Spleen (tissue), 11 donors: ENCODE results near the gene AGXT2. TPM values are rescaled to one million over a fixed set of nuclear protein-coding genes. Genes with fewer than 3 reads are reported as not detected.
"Not testable (repeated sequence)": the region's sequence is repeated elsewhere in the genome, so short reads cannot be mapped to it uniquely, and the experiment has no call there.

ENCODE experiments used
- DNase-seq: peaks from one replicate; pipeline ENCODE4 v3.0.0-alpha.2; 2020
- H3K27ac ChIP-seq, 8 donors: fragments of 200-600 bp; sonication (generic) in 7 of 8; 1 replicate in 4 of 8; 2 replicates in 4 of 8; pipeline versions ENCODE4 v1.5.0 to v1.8.0; 2016 to 2021; ENCODE audit warnings: inconsistent platforms in 4 of 8, mild to moderate bottlenecking in 4 of 8, moderate library complexity in 1 of 8
- H3K27me3 ChIP-seq, 7 donors: fragments of 200-600 bp; sonication (generic) in 6 of 7; replicated peaks in 1 of 7; 1 replicate in 4 of 7; 2 replicates in 3 of 7; pipeline versions ENCODE4 v1.5.0 to v1.8.0; 2016 to 2021; ENCODE audit warnings: inconsistent platforms in 3 of 7, mild to moderate bottlenecking in 1 of 7
- H3K36me3 ChIP-seq, 6 donors: fragments of 200-600 bp; sonication (generic) in 5 of 6; 1 replicate in 4 of 6; 2 replicates in 2 of 6; pipeline versions ENCODE4 v1.5.0 to v1.8.0; 2016 to 2021; ENCODE audit warnings: inconsistent platforms in 2 of 6
- H3K4me1 ChIP-seq, 6 donors: fragments of 200-600 bp; sonication (generic) in 5 of 6; 1 replicate in 3 of 6; 2 replicates in 3 of 6; pipeline versions ENCODE4 v1.5.0 to v1.8.0; 2016 to 2021; ENCODE audit warnings: inconsistent platforms in 3 of 6
- H3K4me3 ChIP-seq, 8 donors: fragments of 200-600 bp; sonication (generic) in 7 of 8; 1 replicate in 4 of 8; 2 replicates in 4 of 8; pipeline versions ENCODE4 v1.5.0 to v1.8.0; 2016 to 2021; ENCODE audit warnings: inconsistent platforms in 4 of 8, mild to moderate bottlenecking in 4 of 8, moderate library complexity in 2 of 8
- H3K9me3 ChIP-seq, 8 donors: fragments of 200-600 bp; sonication (generic) in 7 of 8; 1 replicate in 4 of 8; 2 replicates in 4 of 8; pipeline versions ENCODE4 v1.5.0 to v1.8.0; 2016 to 2021; ENCODE audit warnings: inconsistent platforms in 4 of 8
- CTCF ChIP-seq, 11 experiments: fragments of 200-600 bp in 7 of 11; fragments of 450-650 bp in 4 of 11; sonication (generic) in 4 of 11; IDR thresholded peaks in 8 of 11; conservative IDR thresholded peaks in 3 of 11; 1 replicate in 7 of 11; 2 replicates in 4 of 11; pipeline versions ENCODE4 v1.4.0 to v1.8.0; 2016 to 2021; ENCODE audit warnings: antibody characterized with exemption in 11 of 11, inconsistent platforms in 4 of 11, mild to moderate bottlenecking in 1 of 11
- POLR2A ChIP-seq, 3 donors: fragments of 450-650 bp; IDR thresholded peaks; one replicate each; pipeline ENCODE4 v1.5.1; 2017; ENCODE audit warnings: antibody characterized with exemption in 3 of 3, mild to moderate bottlenecking in 1 of 3
- POLR2AphosphoS5 ChIP-seq, 3 donors: sonication (generic); formaldehyde crosslinking; IDR thresholded peaks; one replicate each; pipeline ENCODE4 v1.5.1; 2017; ENCODE audit warnings: antibody characterized with exemption in 3 of 3
- WGBS, 5 donors: extraction: QIAGEN DNeasy Blood & Tissue Kit in 3 of 5; methylation state at CpG; one replicate each; pipeline versions ENCODE4 v1.1.5 to v1.1.7; 2013 to 2018; 5-methylcytosine and 5-hydroxymethylcytosine counted together
- intact Hi-C: fragments of 100-400 bp; cut with DNase I; formaldehyde crosslinking; loops from one replicate; pipeline ENCODE4 v1.15.0; 2023; ENCODE audit warnings: low total_unique reads
- polyA plus RNA-seq, 3 donors: library from polyadenylated mRNA; stranded (reverse); fragments of 200-250 nt; gene quantifications; one replicate each; pipeline ENCODE4 v1.2.1, GENCODE V29; 2013
- total RNA-seq, 7 donors: library from RNA; depleted of rRNA in 3 of 7; stranded (reverse); fragments of >200 nt in 3 of 7; fragmentation: NEBNext Ultra II Directional in 4 of 7; extraction: Animal tissue kit (Norgen Biotek cat#: 25700) in 4 of 7; gene quantifications; one replicate each; pipeline versions ENCODE4 v1.1.0 to v1.2.1, GENCODE V29; 2016 to 2021
- donor health status: healthy with polysubstance abuse.
- donor health status: DM: no; HTN: no; CAD: no; lungs with moderate emphysema.
- donor health status: DM: no; HTN: no; CAD: no.
- donor health status: Bipolar disorder and iron deficiency.
- donor health status: healthy.
- donor health status: DM: no; HTN: no; CAD: no.
- donor health status: DM: yes; HTN: yes; CAD: no.

AGXT2 gene
- total and polyA plus RNA-seq, 10 donors: not detected

- H3K4me1 ChIP-seq: no peaks in the 10 kb centered on the region
- no peaks in the 10 kb centered on the region for H3K36me3 ChIP-seq
- H3K9me3 ChIP-seq: no peaks in the 10 kb centered on the region
- H3K27me3 ChIP-seq: peaks cover 0 to 22% (median 0%) of the 10 kb centered on the region in 7 donors
- 73 to 92% (median 79%) methylated on average over 4 of the region's 4 CpGs for WGBS, 5 donors
- intact Hi-C loops: no loop called here
- DNase-seq: no peak
- no peak overlapping the region for H3K4me3 ChIP-seq
- no peak for TF ChIP-seq POLR2AphosphoS5 (IDR thresholded peaks at IDR 0.05)
- no peak for TF ChIP-seq POLR2A (IDR thresholded peaks at IDR 0.05)
- no peak for TF ChIP-seq CTCF (IDR thresholded peaks at IDR 0.05 in 8 of 11, conservative IDR thresholded peaks at IDR 0.05 in 3 of 11)
- no peak overlapping the region for H3K27ac ChIP-seq
These were observed 5.0 kb downstream of the AGXT2 start for GRCh38 chr5:35042781-35043180.

- Histone ChIP-seq H3K4me3 (no peak overlapping the region), H3K4me1 (no peaks in the 10 kb centered on the region), H3K27me3 (peaks cover 0 to 22% (median 0%) of the 10 kb centered on the region in 7 donors), H3K9me3 (no peaks in the 10 kb centered on the region), H3K27ac (no peak overlapping the region), H3K36me3 (no peaks in the 10 kb centered on the region)
- no peak for DNase-seq
- intact Hi-C loops: no loop called here
- no peak for TF ChIP-seq CTCF (IDR thresholded peaks at IDR 0.05 in 8 of 11, conservative IDR thresholded peaks at IDR 0.05 in 3 of 11)
- no peak for TF ChIP-seq POLR2A (IDR thresholded peaks at IDR 0.05)
- no peak for TF ChIP-seq POLR2AphosphoS5 (IDR thresholded peaks at IDR 0.05)
- WGBS, 5 donors: 69 to 82% (median 75%) methylated on average over 3 of the region's 3 CpGs
These were observed 6.5 kb downstream of the AGXT2 start for GRCh38 chr5:35041261-35041660.

GRCh38 chr5:35038891-35039290, 8.9 kb downstream of the AGXT2 start:
- peaks cover 0 to 14% (median 0%) of the 10 kb centered on the region in 7 donors for H3K27me3 ChIP-seq
- no peak overlapping the region for H3K27ac ChIP-seq
- DNase-seq: no peak
- intact Hi-C loops: no loop called here
- H3K4me3 ChIP-seq: no peak overlapping the region
- WGBS, 5 donors: 63 to 85% (median 78%) methylated on average over 2 of the region's 2 CpGs
- H3K36me3 ChIP-seq: no peaks in the 10 kb centered on the region
- no peaks in the 10 kb centered on the region for H3K4me1 ChIP-seq
- TF ChIP-seq POLR2A (IDR thresholded peaks at IDR 0.05): no peak
- TF ChIP-seq CTCF (IDR thresholded peaks at IDR 0.05 in 8 of 11, conservative IDR thresholded peaks at IDR 0.05 in 3 of 11): no peak
- no peak for TF ChIP-seq POLR2AphosphoS5 (IDR thresholded peaks at IDR 0.05)
- no peaks in the 10 kb centered on the region for H3K9me3 ChIP-seq

- H3K4me1 ChIP-seq: no peaks in the 10 kb centered on the region
- no peak for TF ChIP-seq POLR2A (IDR thresholded peaks at IDR 0.05)
- TF ChIP-seq POLR2AphosphoS5 (IDR thresholded peaks at IDR 0.05): no peak
- TF ChIP-seq CTCF (IDR thresholded peaks at IDR 0.05 in 8 of 11, conservative IDR thresholded peaks at IDR 0.05 in 3 of 11): no peak
- 77 to 86% (median 79%) methylated on average over 4 of the region's 4 CpGs for WGBS, 5 donors
- no peaks in the 10 kb centered on the region for H3K9me3 ChIP-seq
- peaks cover 0 to 8% (median 0%) of the 10 kb centered on the region in 7 donors for H3K27me3 ChIP-seq
- DNase-seq: no peak
- no peaks in the 10 kb centered on the region for H3K36me3 ChIP-seq
- H3K4me3 ChIP-seq: no peak overlapping the region
- intact Hi-C loops: no loop called here
- no peak overlapping the region for H3K27ac ChIP-seq
These were observed 11.2 kb downstream of the AGXT2 start for GRCh38 chr5:35036536-35036935.

- H3K36me3 ChIP-seq, H3K27ac ChIP-seq, H3K27me3 ChIP-seq, H3K4me3 ChIP-seq, DNase-seq, intact Hi-C loops, H3K9me3 ChIP-seq, H3K4me1 ChIP-seq: not testable (repeated sequence)
- WGBS, 5 donors: 83 to 91% (median 86%) methylated on average over 4 of the region's 4 CpGs
These were observed 11.8 kb downstream of the AGXT2 start for GRCh38 chr5:35035929-35036328.
